Measurements from ENCODE around the gene PBLD.

PBLD gene

DNA sequence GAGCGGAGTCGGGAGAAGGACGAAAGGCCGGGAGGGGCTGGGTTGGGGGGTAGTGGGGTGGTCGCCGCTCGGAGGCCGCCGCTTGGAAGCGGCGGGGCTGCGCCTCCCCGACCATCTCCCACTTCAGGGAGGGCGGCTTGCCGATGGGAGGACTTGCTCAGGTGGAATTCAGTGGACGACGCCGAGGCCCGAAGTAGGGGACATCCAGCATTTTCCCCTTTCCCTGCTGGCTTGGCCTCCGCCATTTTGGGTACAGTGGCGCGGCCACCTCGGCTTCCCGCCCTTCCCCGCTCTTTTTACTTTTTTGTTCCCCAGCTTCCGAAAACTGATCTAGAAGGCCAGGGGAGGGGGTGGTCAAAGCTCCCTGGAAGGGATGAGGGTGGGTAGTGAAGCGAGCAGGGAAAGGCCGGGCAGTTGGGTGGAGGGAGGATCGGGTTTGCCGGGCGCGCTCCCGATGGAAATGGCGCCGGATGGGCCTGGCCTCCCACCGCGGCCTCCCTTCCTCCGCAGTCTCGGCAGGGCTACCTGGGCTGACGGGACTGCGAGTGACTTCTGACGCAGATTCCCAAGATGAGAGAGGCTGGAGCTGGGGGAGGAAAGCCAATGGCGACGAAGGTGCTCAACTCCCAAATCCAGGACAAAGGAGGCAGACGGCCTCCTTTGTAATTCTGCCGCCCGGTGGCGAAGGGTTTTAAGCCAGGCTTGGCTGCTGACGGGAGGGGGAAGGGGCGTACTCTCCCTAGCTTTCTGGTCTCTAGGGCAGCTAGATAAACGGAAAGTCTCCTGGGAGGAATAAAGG lies at the start of gene PBLD:
PBLD (minus strand) TSS at position 670 of the 799 bp plus-strand sequence. CDS start 26,084 bp downstream, outside the sequence.
- peak; percentile 73 for DNase-seq

DNA sequence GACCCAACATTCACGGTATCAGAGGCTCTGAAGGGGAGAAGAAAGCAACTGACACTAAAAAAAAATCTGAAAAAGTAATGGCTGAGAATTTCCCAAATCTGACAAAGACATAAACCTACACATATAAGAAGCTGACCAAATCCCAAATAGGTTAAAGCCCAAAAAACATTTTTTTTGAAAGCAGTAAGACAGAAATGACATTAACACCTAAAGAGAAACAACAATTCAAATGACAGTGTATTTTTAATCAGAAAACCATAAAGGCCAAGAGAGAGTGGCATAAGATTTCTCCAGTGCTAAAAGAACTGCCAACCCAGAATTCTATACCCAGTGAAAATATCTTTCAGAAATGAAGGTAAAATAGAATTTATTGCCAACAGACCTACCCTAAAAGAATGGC lies 38.9 kb upstream of the PBLD start:
- DNase-seq, result no peak

GRCh38 chr10:68367121-68367520 lies 34.4 kb upstream of the PBLD start:
- DNase-seq, result no peak

DNA sequence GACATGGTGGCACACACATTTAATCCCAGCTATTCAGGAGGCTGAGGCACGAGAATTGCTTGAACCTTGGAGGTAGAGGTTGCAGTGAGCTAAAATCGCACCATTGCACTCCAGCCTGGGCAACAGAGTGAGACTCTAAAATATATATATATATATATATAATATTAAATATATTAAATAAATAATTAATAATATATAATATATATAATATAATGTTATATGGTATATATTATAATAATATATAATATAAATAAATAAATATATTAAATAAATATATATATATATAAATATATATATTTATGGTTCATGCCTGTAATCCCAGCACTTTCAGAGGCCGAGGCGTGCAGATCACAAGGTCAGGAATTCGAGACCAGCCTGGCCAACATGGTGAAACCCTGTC lies 33.9 kb upstream of the PBLD start:
- no peak for DNase-seq

DNA sequence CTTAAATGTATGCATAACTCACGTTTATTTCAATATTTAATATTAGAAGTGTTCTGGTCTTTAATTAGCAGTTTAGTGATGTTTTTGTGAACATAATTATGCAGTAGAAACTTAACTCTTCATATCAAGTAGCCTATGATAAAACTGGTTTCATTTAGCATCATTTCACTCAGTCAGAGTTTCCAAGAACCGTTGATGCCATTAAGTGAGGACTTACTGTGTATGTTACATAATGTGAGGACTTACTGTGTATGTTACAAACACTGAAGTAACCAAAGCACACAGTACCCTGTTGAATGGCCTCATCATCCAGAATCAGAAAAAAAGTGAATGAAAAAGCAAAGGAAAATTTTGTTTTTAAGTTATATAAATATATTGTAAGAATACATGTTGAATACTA lies 32.9 kb upstream of the PBLD start:
- DNase-seq, result no peak

DNA sequence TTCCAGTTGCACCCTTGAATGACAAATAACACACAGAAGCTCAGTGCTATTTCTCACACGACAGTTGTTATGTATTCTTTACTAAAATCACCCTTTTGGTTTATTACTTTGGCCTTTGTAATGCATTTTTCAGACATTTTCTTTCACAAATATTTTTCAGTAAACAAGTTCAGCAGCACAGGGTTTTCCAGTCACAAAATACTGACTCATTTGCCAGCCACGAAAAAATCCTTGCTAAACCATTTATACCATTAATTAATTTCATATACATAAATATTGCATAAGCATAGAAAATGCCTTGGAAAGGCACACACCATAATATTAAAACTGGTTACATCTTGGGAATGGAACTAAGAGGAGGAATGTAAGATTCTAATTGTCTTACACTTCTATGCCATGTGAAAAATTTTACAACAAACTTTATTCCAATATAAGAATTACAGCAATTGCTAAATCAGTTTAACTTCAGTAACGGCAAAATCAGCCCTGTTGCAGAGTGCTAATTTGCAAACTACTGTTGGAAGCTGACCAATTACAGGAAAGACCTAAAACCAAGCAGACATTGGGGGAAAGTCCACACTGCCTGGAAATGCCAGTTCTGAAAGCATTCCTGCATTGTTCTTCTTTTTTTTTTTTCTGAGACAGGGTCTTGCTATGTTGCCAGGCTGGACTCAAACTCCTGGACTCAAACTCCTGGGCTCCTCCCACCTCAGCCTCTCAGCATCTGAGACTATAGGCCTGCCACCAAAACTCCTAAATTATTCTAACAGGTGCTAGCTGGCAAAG lies 31.6 kb upstream of the PBLD start:
- no peak for DNase-seq

- no peak for DNase-seq
Observed at GRCh38 chr10:68362590-68362989, 29.9 kb upstream of the PBLD start.

GRCh38 chr10:68359189-68359588 lies 26.5 kb upstream of the PBLD start:
- no peak for DNase-seq

GRCh38 chr10:68353537-68353936 lies 20.8 kb upstream of the PBLD start:
- DNase-seq, result no peak

DNA sequence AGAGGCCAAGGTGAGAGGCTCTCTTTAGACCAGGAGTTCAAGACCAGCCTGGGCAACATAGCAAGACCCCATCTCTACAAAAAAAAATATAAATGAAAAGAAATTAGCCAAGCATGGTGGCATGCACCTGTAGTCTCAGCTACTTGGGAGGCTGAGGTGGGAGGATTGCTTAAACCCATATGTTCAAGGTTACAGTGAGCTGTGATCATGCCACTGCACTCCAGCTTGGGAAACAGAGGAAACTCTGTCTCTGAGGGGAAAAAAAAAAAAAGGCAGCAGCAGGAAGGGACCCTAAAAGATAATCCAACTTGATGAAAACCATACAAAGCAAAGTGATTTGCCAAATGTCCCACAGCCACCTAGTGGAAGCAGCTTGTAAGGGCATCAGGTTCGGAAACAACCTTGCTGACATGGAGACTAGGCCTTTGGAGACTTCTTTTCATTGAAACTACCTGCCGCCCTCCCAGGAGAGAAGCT lies 15.6 kb upstream of the PBLD start:
- DNase-seq, result peak; percentile 71

DNA sequence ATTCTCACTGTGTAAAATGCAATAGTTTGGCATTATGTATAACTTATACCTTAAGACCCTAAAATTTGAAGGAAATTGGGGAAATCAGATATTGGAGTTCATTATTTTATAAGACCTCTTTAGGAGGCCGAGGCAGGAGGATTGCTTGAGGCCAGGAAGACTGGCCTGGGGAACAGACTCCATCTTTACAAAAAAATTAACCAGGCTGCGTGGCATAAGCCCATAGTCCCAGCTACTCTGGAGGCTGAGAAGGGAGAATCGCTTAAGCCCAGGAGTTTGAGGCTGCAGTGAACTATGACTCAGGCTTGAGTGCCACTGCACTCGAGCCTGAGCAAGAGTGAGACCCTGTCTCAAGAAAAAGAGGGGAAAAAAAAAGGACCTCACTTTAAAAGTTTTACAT lies 14.0 kb upstream of the PBLD start:
- DNase-seq, result no peak

- no peak for DNase-seq
Observed at GRCh38 chr10:68345621-68346020, 12.9 kb upstream of the PBLD start.

- DNase-seq, result no peak
Observed at GRCh38 chr10:68342909-68343516, 10.3 kb upstream of the PBLD start.

GRCh38 chr10:68340358-68341080 lies 7.8 kb upstream of the PBLD start:
- DNase-seq, result no peak

DNA sequence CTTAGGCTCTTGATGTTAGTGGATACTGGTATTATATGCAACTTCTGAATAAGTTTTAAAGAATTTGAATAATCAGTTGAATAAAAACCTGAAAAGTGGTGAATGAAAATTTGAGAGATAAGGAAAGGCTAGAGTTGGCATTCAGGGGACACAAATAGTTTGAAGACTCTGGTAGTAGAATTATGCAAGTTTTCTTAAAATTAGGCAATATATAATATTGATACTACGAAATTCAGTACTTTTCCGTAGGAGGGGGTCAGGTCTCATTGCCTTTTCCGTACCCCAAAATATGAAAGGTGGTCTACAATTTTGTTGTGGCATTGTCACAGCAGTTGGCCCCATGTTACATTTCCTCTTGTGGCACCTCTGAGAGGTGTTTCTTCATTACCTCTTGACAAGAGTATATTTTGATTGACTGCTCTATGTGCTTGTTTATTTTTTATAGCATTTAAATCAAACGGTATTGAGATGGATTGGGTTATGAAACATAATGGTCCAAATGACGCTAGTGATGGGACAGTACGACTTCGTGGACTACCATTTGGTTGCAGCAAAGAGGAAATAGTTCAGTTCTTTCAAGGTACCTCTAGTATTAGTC lies 4.1 kb upstream of the PBLD start:
- no peak for DNase-seq

DNA sequence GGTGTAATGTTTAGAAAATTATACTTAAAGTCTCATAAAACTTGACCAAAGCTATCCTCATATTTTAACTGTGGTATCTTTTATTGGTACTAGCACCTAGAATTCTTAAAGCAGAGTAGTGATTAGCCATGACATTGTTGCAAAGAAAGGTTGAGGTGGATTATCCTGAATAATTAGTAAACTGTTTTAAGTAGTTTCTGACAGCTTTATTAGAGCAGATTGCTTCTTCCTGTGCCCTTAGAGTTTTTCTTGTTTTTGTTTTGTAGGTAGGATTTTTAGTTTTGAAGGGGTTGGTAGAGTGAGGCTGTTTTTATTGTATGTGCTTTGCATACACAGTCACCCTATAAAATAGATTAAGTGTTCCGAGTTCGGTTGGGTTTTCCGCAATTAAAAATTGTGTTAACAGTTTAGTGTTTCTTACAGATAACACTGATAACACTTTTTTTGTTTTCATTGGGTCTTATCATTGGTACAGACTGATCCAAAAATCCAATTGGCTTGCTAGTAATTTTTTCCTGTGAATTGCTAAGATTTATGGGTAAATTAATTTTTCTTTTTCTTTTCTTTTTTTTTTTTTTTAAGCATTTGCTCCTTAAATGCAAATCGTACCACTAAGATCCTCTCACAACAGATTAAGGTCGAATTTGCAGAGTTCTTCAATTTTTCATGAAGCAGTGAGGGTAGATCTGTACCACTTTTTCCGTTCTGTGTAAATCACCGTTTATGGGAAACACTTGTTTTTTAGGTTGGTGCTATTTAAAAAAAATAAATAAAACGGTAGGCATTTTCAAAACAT lies 2.1 kb upstream of the PBLD start:
- DNase-seq, result no peak

GRCh38 chr10:68333440-68334431 lies 1.0 kb upstream of the PBLD start:
- no peak for DNase-seq

- no peak for DNase-seq
Observed at GRCh38 chr10:68333058-68333395, 299 bp upstream of the PBLD start.

DNA sequence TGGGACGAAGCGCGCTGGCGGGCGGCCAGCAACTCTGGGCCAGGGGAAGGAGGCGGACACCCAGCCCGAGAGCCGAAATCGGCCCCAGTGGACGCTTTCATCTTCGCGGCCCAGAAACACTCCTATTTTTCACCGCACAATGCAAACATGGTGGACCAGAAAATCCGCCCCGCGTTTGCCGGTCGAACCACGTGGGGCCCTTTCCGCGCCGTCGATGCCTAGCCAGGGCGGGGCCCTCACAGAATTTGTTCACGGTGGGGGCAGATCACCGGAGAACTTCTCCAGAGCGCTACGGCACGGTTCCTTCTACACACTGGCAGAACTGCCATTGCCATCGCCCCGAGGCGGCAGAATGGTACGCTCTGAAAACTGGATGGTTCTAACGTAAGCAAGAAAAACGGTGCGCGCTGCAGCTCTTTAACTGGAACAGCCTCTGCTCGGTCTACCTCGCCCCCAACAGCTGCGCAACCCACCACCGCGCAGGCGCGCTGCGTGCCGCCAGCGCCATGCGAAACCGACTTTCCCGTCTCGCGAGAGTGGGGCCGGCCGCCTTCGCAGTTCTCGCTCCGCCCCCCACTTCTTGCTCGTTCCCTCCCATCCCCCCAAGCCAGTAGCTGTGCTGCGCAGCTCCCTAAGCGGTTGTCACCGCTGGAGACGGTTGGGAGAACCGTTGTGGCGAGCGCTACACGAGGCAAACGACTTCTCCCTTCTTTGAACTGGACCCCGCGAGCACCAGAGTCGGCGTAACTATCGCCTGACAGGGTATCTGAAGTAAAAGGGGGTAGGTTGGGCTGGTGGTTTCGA lies 1.1 kb downstream of the PBLD start, which contains the start of gene HNRNPH3:
HNRNPH3 (plus strand) TSS at position 610 of the 804 bp plus-strand sequence. CDS start 5,158 bp downstream, outside the sequence.
- DNase-seq, result peak; percentile 98

Measured in CD4-positive, alpha-beta T cell treated with Interleukin-17A for 1 hour (primary cell).